Measurements from ENCODE around the gene GALNT1. TPM values are rescaled to one million over a fixed set of nuclear protein-coding genes. Genes with fewer than 3 reads are reported as not detected.

The GALNT1 gene
- total RNA-seq, result 113 and 123 TPM in 2 replicates

DNA sequence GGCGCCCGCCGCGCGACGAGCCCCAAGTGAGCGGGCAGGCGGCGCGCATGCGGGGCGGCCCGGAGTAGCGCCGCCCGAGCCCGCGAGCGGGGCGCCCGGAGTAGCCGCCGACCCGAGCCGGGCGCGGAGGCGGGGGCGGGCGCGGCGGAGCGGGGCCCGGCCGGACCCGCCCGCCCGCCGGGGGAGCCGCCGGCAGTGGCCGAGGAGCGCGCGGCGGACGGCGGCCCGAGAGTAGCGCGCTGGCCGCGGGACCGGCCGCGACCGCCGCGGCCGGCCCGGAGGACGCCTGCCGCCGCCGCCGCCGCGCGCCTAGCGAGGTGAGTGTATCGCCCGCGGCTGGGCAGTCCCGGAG lies at the start of gene GALNT1:
GALNT1 (plus strand) TSS at position 195 of the 352 bp plus-strand sequence. CDS start 72,923 bp downstream, outside the sequence.

Other genes starting within 250 kb of the GALNT1 start
- gene ZNF24, start 237.3 kb upstream of the GALNT1 start, total RNA-seq, result 28.9 and 39.5 TPM in 2 replicates
- gene ZNF396, start 204.4 kb upstream of the GALNT1 start, total RNA-seq, result 0.57 and 1.8 TPM in 2 replicates
- 5.6 and 7.4 TPM in 2 replicates for gene INO80C, start 83.8 kb upstream of the GALNT1 start, total RNA-seq

All from placental pericyte (primary cell).